Astrocyte (in vitro differentiated cells and primary cell): ENCODE results near the gene APOA1. TPM values are rescaled to one million over a fixed set of nuclear protein-coding genes. Genes with fewer than 3 reads are reported as not detected.

ENCODE experiments used
- DNase-seq: peaks from one replicate; pipeline ENCODE4 v3.0.0-alpha.2; 2010; ENCODE audit warnings: low read depth
- FAIRE-seq: peaks from 2 replicates; lab custom pipeline; 2011; peaks lifted over from hg19 to GRCh38; lab: Jason Lieb, UNC
- H2AFZ ChIP-seq: 2 replicates; pipeline ENCODE4 v1.6.0; 2012; ENCODE audit warnings: low read depth, low read length, inconsistent platforms
- H3K27ac ChIP-seq: 2 replicates; pipeline ENCODE4 v1.5.1; 2011; ENCODE audit warnings: low read depth, low read length, inconsistent platforms
- H3K27me3 ChIP-seq: 2 replicates; pipeline ENCODE4 v1.6.0; 2011; ENCODE audit warnings: low read length, inconsistent platforms; ENCODE audit not compliant: insufficient read depth
- H3K36me3 ChIP-seq: 2 replicates; pipeline ENCODE4 v1.5.1; 2011; ENCODE audit warnings: low read length, inconsistent platforms; ENCODE audit not compliant: insufficient read depth
- H3K4me1 ChIP-seq: 2 replicates; pipeline ENCODE4 v1.5.1; 2011; ENCODE audit warnings: low read length, inconsistent platforms; ENCODE audit not compliant: insufficient read depth
- H3K4me2 ChIP-seq: 2 replicates; pipeline ENCODE4 v1.6.0; 2012; ENCODE audit warnings: low read length, inconsistent platforms
- H3K4me3 ChIP-seq: 2 replicates; pipeline ENCODE4 v1.5.1; 2011; ENCODE audit warnings: low read depth, mild to moderate bottlenecking, low read length, inconsistent platforms; ENCODE audit not compliant: insufficient read depth
- H3K79me2 ChIP-seq: 2 replicates; pipeline ENCODE4 v1.6.0; 2012; ENCODE audit warnings: mild to moderate bottlenecking, low read length, inconsistent platforms; ENCODE audit not compliant: insufficient read depth
- H3K9ac ChIP-seq: 2 replicates; pipeline ENCODE4 v1.6.0; 2012; ENCODE audit warnings: mild to moderate bottlenecking, low read length, inconsistent platforms
- H3K9me3 ChIP-seq: 2 replicates; pipeline ENCODE4 v1.5.1; 2012; ENCODE audit warnings: low read depth, mild to moderate bottlenecking, low read length, inconsistent platforms; ENCODE audit not compliant: insufficient read depth
- H4K20me1 ChIP-seq: 2 replicates; pipeline ENCODE4 v1.6.0; 2012; ENCODE audit warnings: low read length, inconsistent platforms; ENCODE audit not compliant: insufficient read depth
- H3K27ac Mint-ChIP-seq: one replicate; pipeline ENCODE4 v1.8.0; 2021; ENCODE audit warnings: mild to moderate bottlenecking, mixed read lengths; ENCODE audit not compliant: unreplicated experiment
- H3K27me3 Mint-ChIP-seq: one replicate; pipeline ENCODE4 v1.8.0; 2021; ENCODE audit warnings: low read depth, mixed read lengths; ENCODE audit not compliant: unreplicated experiment
- H3K36me3 Mint-ChIP-seq: one replicate; pipeline ENCODE4 v1.8.0; 2021; ENCODE audit warnings: low read depth, mixed read lengths; ENCODE audit not compliant: unreplicated experiment
- H3K4me1 Mint-ChIP-seq: one replicate; pipeline ENCODE4 v1.8.0; 2021; ENCODE audit warnings: low read depth, mixed read lengths; ENCODE audit not compliant: unreplicated experiment
- H3K4me3 Mint-ChIP-seq: one replicate; pipeline ENCODE4 v1.8.0; 2021; ENCODE audit warnings: mild to moderate bottlenecking, moderate library complexity, mixed read lengths; ENCODE audit not compliant: unreplicated experiment
- H3K9me3 Mint-ChIP-seq: one replicate; pipeline ENCODE4 v1.8.0; 2021; ENCODE audit warnings: mild to moderate bottlenecking, mixed read lengths; ENCODE audit not compliant: unreplicated experiment
- EZH2 ChIP-seq: IDR thresholded peaks from 2 replicates; pipeline ENCODE4 v1.6.1; 2012; ENCODE audit warnings: mild to moderate bottlenecking, low read length, inconsistent platforms; ENCODE audit not compliant: insufficient read depth
- total RNA-seq: library from RNA; stranded (reverse); gene quantifications from 2 replicates; pipeline ENCODE4 v1.2.1, GENCODE V29; 2021
- TF ChIP-seq, protein P1 (sequence below): IDR thresholded peaks from 2 replicates; pipeline ENCODE4 v1.5.1; 2011; ENCODE audit warnings: low read depth, mild to moderate bottlenecking, inconsistent platforms, low read length, moderate library complexity; ENCODE audit not compliant: insufficient read depth

Gene APOA1
- total RNA-seq, 1 donor from 2014 or later: 6.0 TPM

DNA sequence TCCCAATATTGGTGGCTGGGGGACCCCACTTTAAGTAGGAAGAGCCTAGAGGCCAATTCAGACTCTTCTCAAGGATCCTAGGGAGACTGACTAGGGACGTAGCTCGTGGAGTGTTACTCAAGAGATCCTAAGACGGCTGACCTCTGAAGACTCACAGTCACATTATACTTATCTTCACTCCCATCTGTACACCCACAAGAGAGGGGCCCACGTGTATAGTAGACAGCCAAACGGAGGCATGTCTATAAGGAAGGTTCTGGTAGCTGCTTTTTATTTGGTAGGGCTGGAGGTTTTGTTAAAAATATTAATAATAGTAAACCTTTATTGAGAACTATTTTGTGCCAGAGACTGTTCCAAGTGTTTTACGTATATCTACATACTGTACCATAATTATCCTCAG, 22.9 kb upstream of the APOA1 start:
- H3K4me1 Mint-ChIP-seq: peaks cover 31% of the 10 kb centered on the region
- H3K36me3 Mint-ChIP-seq: peaks cover 40% of the 10 kb centered on the region
- no peak overlapping the region for H3K4me3 Mint-ChIP-seq
- no peak overlapping the region for H3K27ac ChIP-seq
- H3K9ac ChIP-seq: no peak overlapping the region
- no peaks in the 10 kb centered on the region for H3K27me3 Mint-ChIP-seq
- H3K27ac Mint-ChIP-seq: no peak overlapping the region
- H3K79me2 ChIP-seq: no peaks in the 10 kb centered on the region
- DNase-seq (no peak), FAIRE-seq (no peak)
- no peak overlapping the region for H3K4me3 ChIP-seq
- no peak overlapping the region for H2AFZ ChIP-seq
- TF ChIP-seq, protein P1, sequence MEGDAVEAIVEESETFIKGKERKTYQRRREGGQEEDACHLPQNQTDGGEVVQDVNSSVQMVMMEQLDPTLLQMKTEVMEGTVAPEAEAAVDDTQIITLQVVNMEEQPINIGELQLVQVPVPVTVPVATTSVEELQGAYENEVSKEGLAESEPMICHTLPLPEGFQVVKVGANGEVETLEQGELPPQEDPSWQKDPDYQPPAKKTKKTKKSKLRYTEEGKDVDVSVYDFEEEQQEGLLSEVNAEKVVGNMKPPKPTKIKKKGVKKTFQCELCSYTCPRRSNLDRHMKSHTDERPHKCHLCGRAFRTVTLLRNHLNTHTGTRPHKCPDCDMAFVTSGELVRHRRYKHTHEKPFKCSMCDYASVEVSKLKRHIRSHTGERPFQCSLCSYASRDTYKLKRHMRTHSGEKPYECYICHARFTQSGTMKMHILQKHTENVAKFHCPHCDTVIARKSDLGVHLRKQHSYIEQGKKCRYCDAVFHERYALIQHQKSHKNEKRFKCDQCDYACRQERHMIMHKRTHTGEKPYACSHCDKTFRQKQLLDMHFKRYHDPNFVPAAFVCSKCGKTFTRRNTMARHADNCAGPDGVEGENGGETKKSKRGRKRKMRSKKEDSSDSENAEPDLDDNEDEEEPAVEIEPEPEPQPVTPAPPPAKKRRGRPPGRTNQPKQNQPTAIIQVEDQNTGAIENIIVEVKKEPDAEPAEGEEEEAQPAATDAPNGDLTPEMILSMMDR: no peak
- no peak for TF ChIP-seq EZH2
- H4K20me1 ChIP-seq: no peaks in the 10 kb centered on the region
- peaks cover 19% of the 10 kb centered on the region for H3K4me1 ChIP-seq
- H3K9me3 Mint-ChIP-seq: no peaks in the 10 kb centered on the region
- no peaks in the 10 kb centered on the region for H3K27me3 ChIP-seq
- no peaks in the 10 kb centered on the region for H3K9me3 ChIP-seq
- no peaks in the 10 kb centered on the region for H3K36me3 ChIP-seq
- H3K4me2 ChIP-seq: no peak overlapping the region

DNA sequence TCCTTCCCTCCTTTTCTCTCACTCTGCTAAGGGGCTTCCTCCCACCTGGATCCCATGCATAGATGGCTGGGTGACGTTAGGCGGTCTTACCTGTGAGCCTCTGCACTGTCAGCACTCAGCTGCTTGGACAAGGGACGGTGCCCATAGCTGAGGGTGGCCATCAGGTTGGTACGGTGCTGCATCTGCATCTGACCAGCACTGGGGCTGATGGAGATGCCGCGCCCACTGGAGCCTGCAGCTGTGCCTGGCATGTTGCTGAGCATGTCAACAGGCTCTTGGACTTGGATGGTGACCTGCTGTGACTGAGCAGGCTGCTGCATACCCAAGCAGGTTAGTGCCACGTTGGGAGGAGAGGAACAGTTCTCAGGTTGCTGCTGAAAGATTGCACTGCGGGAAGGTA, 21.8 kb upstream of the APOA1 start:
- FAIRE-seq: no peak
- no peak overlapping the region for H3K27ac Mint-ChIP-seq
- H3K36me3 Mint-ChIP-seq: peaks cover 41% of the 10 kb centered on the region

GRCh38 chr11:116857936-116858335, 20.5 kb upstream of the APOA1 start:
- no peak for DNase-seq
- Histone ChIP-seq H3K79me2 (no peaks in the 10 kb centered on the region), H3K36me3 (no peaks in the 10 kb centered on the region), H3K27ac (no peak overlapping the region), H3K4me2 (no peak overlapping the region), H2AFZ (no peak overlapping the region), H3K9me3 (no peaks in the 10 kb centered on the region), H3K4me3 (no peak overlapping the region), H3K4me1 (peaks cover 34% of the 10 kb centered on the region), H3K9ac (no peak overlapping the region), H4K20me1 (no peaks in the 10 kb centered on the region), H3K27me3 (no peaks in the 10 kb centered on the region)
- Mint-ChIP-seq H3K27ac (no peak overlapping the region), H3K4me3 (no peak overlapping the region), H3K36me3 (peaks cover 38% of the 10 kb centered on the region), H3K4me1 (peaks cover 35% of the 10 kb centered on the region), H3K27me3 (no peaks in the 10 kb centered on the region), H3K9me3 (no peaks in the 10 kb centered on the region)
- no peak for FAIRE-seq
- TF ChIP-seq EZH2: no peak
- TF ChIP-seq, protein P1: no peak

More for the DNA sequence above, 21.8 kb upstream of the APOA1 start:
- Histone ChIP-seq H3K4me3 (no peak overlapping the region), H2AFZ (no peak overlapping the region), H3K79me2 (no peaks in the 10 kb centered on the region), H3K4me2 (no peak overlapping the region), H3K9me3 (no peaks in the 10 kb centered on the region), H3K27me3 (no peaks in the 10 kb centered on the region), H3K9ac (no peak overlapping the region), H3K36me3 (no peaks in the 10 kb centered on the region), H4K20me1 (no peaks in the 10 kb centered on the region), H3K27ac (no peak overlapping the region), H3K4me1 (peaks cover 22% of the 10 kb centered on the region)
- DNase-seq: no peak
- Mint-ChIP-seq H3K4me1 (peaks cover 34% of the 10 kb centered on the region), H3K27me3 (no peaks in the 10 kb centered on the region), H3K4me3 (no peak overlapping the region), H3K9me3 (no peaks in the 10 kb centered on the region)
- TF ChIP-seq, protein P1: no peak
- TF ChIP-seq EZH2: no peak
